IPS DF 19.7 (cell line): ENCODE measurements around the gene DRGX.

ENCODE experiments used
- DNase-seq: peaks from one replicate; pipeline ENCODE4 v3.0.0-alpha.2; 2013; ENCODE audit warnings: low read depth, low spot score

DRGX gene

GRCh38 chr10:49347342-49347741 lies 48.5 kb downstream of the DRGX start:
- DNase-seq = no peak

GRCh38 chr10:49344840-49345239 lies 51.0 kb downstream of the DRGX start:
- DNase-seq = no peak

- no peak for DNase-seq
Measured at GRCh38 chr10:49338604-49339003, 57.3 kb downstream of the DRGX start.

GRCh38 chr10:49335364-49335972 lies 60.4 kb downstream of the DRGX start:
- no peak for DNase-seq

GRCh38 chr10:49334964-49335363 lies 60.9 kb downstream of the DRGX start:
- no peak for DNase-seq

DNA sequence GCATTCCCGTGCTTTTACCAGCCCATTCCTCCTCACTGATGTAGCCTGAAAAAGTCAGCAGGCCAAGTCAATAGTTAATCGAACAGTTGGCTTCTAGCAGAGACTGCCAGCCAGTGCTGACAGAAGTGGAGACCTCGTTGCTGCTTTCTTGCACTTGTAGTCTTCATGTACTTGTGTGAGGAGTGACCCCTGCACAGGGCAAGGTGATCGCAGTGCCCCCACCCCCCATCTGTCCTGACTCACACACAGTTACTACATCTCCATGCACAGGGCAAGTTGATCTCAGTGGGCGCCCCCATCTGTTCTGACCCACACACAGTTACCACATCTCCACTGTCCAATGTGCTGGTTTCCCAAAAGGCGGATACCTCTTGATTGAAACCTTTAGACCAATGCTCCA lies 62.7 kb downstream of the DRGX start:
- DNase-seq = no peak

DNA sequence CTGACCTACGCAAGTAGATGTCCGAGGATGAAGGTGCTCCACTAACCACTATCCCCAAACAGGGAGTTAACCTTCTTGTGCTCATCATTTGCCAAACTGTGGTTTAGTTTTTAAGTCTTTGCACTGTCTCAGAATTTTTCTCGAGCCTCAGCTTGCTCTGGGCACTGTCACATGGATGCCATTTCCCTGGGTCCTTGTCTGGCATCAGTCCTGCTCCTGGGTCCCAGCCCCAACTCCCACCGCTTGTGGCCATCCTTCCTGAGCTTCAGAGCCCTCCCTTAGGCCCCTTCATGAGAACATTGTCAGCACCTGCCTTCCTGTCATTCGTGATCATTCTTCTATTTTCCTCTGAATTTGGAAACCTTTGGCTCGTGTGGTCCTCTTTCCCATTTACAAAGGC lies 63.1 kb downstream of the DRGX start:
- no peak for DNase-seq

- no peak for DNase-seq
Measured at GRCh38 chr10:49332333-49332732, 63.6 kb downstream of the DRGX start.

- DNase-seq = no peak
Measured at GRCh38 chr10:49331431-49331830, 64.5 kb downstream of the DRGX start.

DNA sequence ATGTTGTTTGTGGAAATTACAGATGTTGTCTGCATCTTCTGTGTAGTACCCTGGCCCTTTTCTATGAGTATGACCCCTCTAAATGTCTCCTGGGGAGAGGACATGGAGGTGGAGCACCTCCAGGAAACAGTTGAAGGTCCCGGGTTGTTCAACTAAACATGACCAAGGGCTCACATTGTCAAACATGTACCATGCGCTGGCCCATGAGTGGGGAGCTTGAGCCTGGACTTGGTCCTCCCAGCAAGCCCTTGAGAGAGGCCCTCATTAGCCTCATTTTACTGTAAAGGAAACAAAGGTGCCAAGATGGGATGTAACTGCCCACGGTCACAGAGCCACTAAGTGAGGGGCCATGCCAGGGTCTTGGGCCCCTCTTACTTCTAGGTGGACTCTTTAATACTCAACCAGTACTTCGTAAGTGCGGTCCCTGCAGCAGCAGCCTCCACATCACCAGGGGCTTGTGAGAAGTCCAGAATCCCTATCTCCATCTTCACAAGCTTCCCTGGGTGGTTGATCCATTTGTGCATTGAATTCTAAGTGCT lies 65.7 kb downstream of the DRGX start:
- no peak for DNase-seq

GRCh38 chr10:49329146-49329505 lies 66.8 kb downstream of the DRGX start:
- DNase-seq = no peak

DNA sequence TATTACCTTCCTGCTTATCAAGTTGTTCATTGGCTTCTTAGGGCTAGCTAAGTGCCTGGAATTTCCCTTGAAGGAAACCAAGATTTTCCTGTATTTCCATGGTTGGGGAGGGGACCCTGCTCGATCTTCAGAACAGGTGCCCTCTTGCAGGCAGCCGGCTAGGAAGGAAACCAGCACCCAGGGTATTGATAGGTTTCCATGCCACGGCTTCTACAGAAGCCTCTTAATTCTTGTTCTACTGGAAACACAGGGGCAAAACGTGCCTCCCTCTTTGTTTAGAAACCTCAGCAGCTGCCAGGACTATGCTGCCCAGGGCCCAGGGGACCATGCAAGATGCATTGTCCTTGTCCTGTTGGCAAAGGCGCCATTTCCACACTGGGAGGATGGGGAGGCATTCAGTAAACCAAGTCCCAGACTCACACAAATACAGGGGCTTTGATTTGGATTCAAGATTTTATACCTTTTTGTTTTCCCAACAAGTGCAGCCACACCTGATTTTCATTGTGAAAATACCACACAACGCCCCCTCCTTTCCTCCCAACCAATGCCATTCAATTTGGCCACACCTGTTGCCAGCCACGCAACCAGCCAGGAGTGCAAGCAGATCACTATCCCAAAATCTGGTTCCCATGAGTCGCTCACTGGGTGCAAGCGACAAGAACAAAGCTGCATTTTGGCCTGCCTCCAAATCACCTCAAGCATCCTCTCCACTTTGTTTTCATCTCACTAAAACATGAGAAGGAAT lies 67.3 kb downstream of the DRGX start:
- no peak for DNase-seq

GRCh38 chr10:49327036-49327813 lies 68.7 kb downstream of the DRGX start:
- DNase-seq = no peak

GRCh38 chr10:49325916-49326783 lies 69.7 kb downstream of the DRGX start:
- no peak for DNase-seq

- no peak for DNase-seq
Measured at GRCh38 chr10:49325131-49325915, 70.6 kb downstream of the DRGX start.

GRCh38 chr10:49324711-49325110 lies 71.2 kb downstream of the DRGX start:
- DNase-seq = no peak

GRCh38 chr10:49323896-49324270 lies 72.0 kb downstream of the DRGX start:
- no peak for DNase-seq

GRCh38 chr10:49323171-49323895 lies 72.6 kb downstream of the DRGX start:
- no peak for DNase-seq

DNA sequence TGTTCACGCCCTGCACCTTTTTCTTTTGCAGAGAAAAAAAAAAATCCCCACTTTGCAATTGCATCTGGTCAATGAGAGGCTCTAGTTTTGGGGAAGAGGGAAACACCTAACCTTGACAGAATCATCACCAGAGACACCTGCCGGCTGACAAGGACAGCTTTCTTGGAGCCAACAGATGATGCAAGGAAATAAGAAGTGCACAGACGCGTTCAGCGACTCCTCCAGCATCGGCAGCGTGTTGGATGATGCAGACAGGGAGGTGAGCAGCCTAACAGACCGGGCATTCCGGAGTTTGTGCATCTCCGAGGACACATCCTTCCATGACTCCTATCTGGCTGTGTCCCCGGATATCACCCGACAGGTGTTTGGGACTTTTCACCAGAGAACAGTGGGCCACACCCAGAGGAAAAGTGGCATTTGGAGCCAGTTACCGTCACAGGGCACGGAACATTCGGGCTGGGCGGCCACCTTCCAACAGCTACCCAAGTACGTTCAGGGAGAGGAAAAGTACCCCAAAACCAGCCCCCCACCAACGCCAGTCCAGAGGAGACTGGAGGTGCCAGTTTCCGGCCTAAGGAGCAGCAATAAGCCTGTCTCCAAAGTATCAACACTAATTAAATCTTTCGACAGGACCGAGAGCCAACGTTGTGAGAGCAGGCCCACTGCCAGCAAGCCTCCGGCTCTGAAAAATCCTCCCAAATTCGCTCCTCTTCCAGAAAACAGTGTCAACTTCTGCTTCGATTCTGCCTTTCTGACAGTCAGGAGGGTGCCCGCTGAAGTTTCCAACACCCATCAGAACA lies 73.3 kb downstream of the DRGX start:
- no peak for DNase-seq
